K562 (cell line): ENCODE results near the gene CCDC92. TPM values are rescaled to one million over a fixed set of nuclear protein-coding genes. Genes with fewer than 3 reads are reported as not detected.
A peak's percentile ranks its signal among the peaks of the same experiment; 100 is the strongest.

Experiments used
- ATAC-seq: fragments of 200-7000 bp; cut with Tn5 transposase; 3 replicates; pipeline ENCODE4 v1.9.1; 2020; ENCODE audit warnings: moderate library complexity
- BruUV-seq: library from RNA; stranded (reverse); fragments of 400-500 nt; replicated peaks from 2 replicates; lab custom pipeline; 2021; lab: Mats Ljungman, UMichigan
- CTCF ChIA-PET: fragments of 300-600 bp; formaldehyde crosslinking; extraction: SDS; loops from one replicate; lab custom pipeline; 2021; ENCODE audit warnings: low intra/inter-chr PET ratio; lab: Yijun Ruan, JAX
- POLR2A ChIA-PET: fragments of 300-600, 350-650 bp; sonication (Branson Sonifier 250); formaldehyde crosslinking; extraction: SDS; loops from one replicate; lab custom pipeline; 2021; ENCODE audit warnings: antibody characterized with exemption, inconsistent platforms; lab: Yijun Ruan, JAX
- DNase-seq, 4 experiments: peaks; one replicate each; pipeline versions ENCODE4 v3.0.0 to v3.0.0-alpha.2; 2011 to 2018; ENCODE audit warnings: low spot score in 3 of 4, mixed read lengths in 3 of 4; ENCODE audit errors: extremely low read depth in 1 of 4
- FAIRE-seq: peaks from 2 replicates; lab custom pipeline; 2011; peaks lifted over from hg19 to GRCh38; lab: Jason Lieb, UNC
- H2AFZ ChIP-seq: 2 replicates; pipeline ENCODE4 v1.6.0; 2011; ENCODE audit warnings: low read depth, low read length, control low read depth, inconsistent platforms
- H3K27ac ChIP-seq: fragments of 200-600 bp; 3 replicates; pipeline ENCODE4 v1.8.0; 2011; ENCODE audit warnings: low read depth, mild to moderate bottlenecking, control low read depth, inconsistent platforms, low read length, moderate library complexity, mixed read lengths; ENCODE audit errors: extremely low read depth
- H3K27me3 ChIP-seq, 2 experiments: fragments of 300-600 bp in 1 of 2; 2 replicates in 1 of 2; 3 replicates in 1 of 2; pipeline versions ENCODE4 v1.6.0 to v1.8.0; 2011; ENCODE audit warnings: inconsistent platforms in 2 of 2, low read length in 2 of 2, mild to moderate bottlenecking in 1 of 2, mixed read lengths in 1 of 2, moderate library complexity in 1 of 2; ENCODE audit not compliant: control insufficient read depth in 2 of 2, insufficient read depth in 2 of 2
- H3K36me3 ChIP-seq: fragments of 300-600 bp; 3 replicates; pipeline ENCODE4 v1.8.0; 2011; ENCODE audit warnings: mild to moderate bottlenecking, low read length, inconsistent platforms; ENCODE audit not compliant: control insufficient read depth, insufficient read depth
- H3K4me1 ChIP-seq, 2 experiments: fragments of 200-600 bp in 1 of 2; replicated peaks in 1 of 2; 2 replicates in 1 of 2; 3 replicates in 1 of 2; pipeline versions ENCODE4 v1.5.1 to v1.8.0; 2011; ENCODE audit warnings: inconsistent platforms in 2 of 2, low read length in 2 of 2, mild to moderate bottlenecking in 1 of 2, mixed read lengths in 1 of 2, moderate library complexity in 1 of 2; ENCODE audit not compliant: control insufficient read depth in 2 of 2, insufficient read depth in 2 of 2
- H3K4me2 ChIP-seq: 2 replicates; pipeline ENCODE4 v1.6.1; 2011; ENCODE audit warnings: low read length, control low read depth, inconsistent platforms, mixed read lengths; ENCODE audit not compliant: insufficient read depth
- H3K4me3 ChIP-seq: fragments of 200-600 bp; sonication (generic), shearing (Covaris generic); 2 replicates; pipeline ENCODE4 v1.5.1; 2016; ENCODE audit warnings: control low read depth, inconsistent platforms
- H3K79me2 ChIP-seq: fragments of 200-600 bp; 3 replicates; pipeline ENCODE4 v1.8.0; 2011; ENCODE audit warnings: low read length, inconsistent platforms; ENCODE audit not compliant: control insufficient read depth, insufficient read depth
- H3K9ac ChIP-seq, 2 experiments: 2 replicates each; pipeline versions ENCODE4 v1.6.0 to v1.6.1; 2011; ENCODE audit warnings: low read depth in 2 of 2, low read length in 2 of 2, control low read depth in 1 of 2, inconsistent platforms in 1 of 2, mild to moderate bottlenecking in 1 of 2, mixed read lengths in 1 of 2; ENCODE audit not compliant: insufficient read depth in 1 of 2
- H3K9me1 ChIP-seq: one replicate; pipeline ENCODE4 v1.6.0; 2011; ENCODE audit warnings: inconsistent platforms, mild to moderate bottlenecking, low read length, moderate library complexity; ENCODE audit not compliant: control insufficient read depth, insufficient read depth
- H3K9me3 ChIP-seq: replicated peaks from 2 replicates; pipeline ENCODE4 v1.5.1; 2011; ENCODE audit warnings: low read depth, low read length, inconsistent platforms; ENCODE audit not compliant: control insufficient read depth, insufficient read depth
- H4K20me1 ChIP-seq: replicated peaks from 2 replicates; pipeline ENCODE4 v1.6.1; 2011; ENCODE audit warnings: low read length, inconsistent platforms, mixed read lengths; ENCODE audit not compliant: control insufficient read depth, insufficient read depth
- CBFA2T2 ChIP-seq: fragments of 450-650 bp; conservative IDR thresholded peaks from 2 replicates; pipeline ENCODE4 v1.6.1; 2017; ENCODE audit warnings: mild to moderate bottlenecking
- ESRRB ChIP-seq: fragments of 250-450 bp; sonication (Bioruptor Pico); IDR thresholded peaks from 2 replicates; pipeline ENCODE4 v1.5.0; 2020; ENCODE audit warnings: mild to moderate bottlenecking, moderate library complexity, borderline replicate concordance
- FOXA1 ChIP-seq: fragments of 450-650 bp; IDR thresholded peaks from 2 replicates; pipeline ENCODE4 v1.6.1; 2016; ENCODE audit warnings: mild to moderate bottlenecking, borderline replicate concordance
- HNRNPL ChIP-seq: fragments of 200-400 bp; formaldehyde crosslinking; IDR thresholded peaks from 2 replicates; pipeline ENCODE4 v1.6.1; 2017; ENCODE audit warnings: low read depth, mild to moderate bottlenecking, low read length
- MCM2 ChIP-seq: fragments of 450-650 bp; IDR thresholded peaks from 2 replicates; pipeline ENCODE4 v1.6.1; 2017; ENCODE audit warnings: low read depth, mild to moderate bottlenecking
- POLR2AphosphoS5 ChIP-seq: IDR thresholded peaks from 2 replicates; pipeline ENCODE4 v1.6.1; 2011; ENCODE audit warnings: mild to moderate bottlenecking, low read depth, low read length, moderate library complexity; ENCODE audit not compliant: control insufficient read depth, insufficient read depth
- RHOXF2B ChIP-seq: fragments of 250-450 bp; sonication (Bioruptor Pico); conservative IDR thresholded peaks from 2 replicates; pipeline ENCODE4 v1.5.1; 2021
- STAT5B ChIP-seq: fragments of 250-450 bp; sonication (Bioruptor Pico); IDR thresholded peaks from 2 replicates; pipeline ENCODE4 v1.8.0; 2021; ENCODE audit warnings: mild to moderate bottlenecking, inconsistent platforms
- TAL1 ChIP-seq: fragments of 450-650 bp; IDR thresholded peaks from 2 replicates; pipeline ENCODE4 v1.6.1; 2016; ENCODE audit warnings: mild to moderate bottlenecking
- TEAD4 ChIP-seq, 2 experiments: sonication (generic) in 1 of 2; formaldehyde crosslinking in 1 of 2; IDR thresholded peaks; 2 replicates each; pipeline versions ENCODE4 v1.6.1 to v1.8.0; 2012 to 2022; ENCODE audit warnings: borderline replicate concordance in 1 of 2, inconsistent platforms in 1 of 2, low read length in 1 of 2, mild to moderate bottlenecking in 1 of 2, missing genetic modification reagents in 1 of 2
- ZFP36 ChIP-seq: fragments of 150-350 bp; IDR thresholded peaks from 2 replicates; pipeline ENCODE4 v1.6.1; 2018; ENCODE audit warnings: low read length, low read depth; ENCODE audit not compliant: partially characterized antibody
- ZNF134 ChIP-seq: fragments of 250-450 bp; sonication (Bioruptor Pico); conservative IDR thresholded peaks from 2 replicates; pipeline ENCODE4 v1.4.0; 2020
- ZNF165 ChIP-seq: fragments of 250-450 bp; sonication (Bioruptor Pico); IDR thresholded peaks from 2 replicates; pipeline ENCODE4 v1.4.0; 2020; ENCODE audit warnings: borderline replicate concordance
- WGBS: fragments of 100-300 bp; shearing (Covaris generic); methylation state at CpG from one replicate; pipeline ENCODE4 v1.1.6; 2016; ENCODE audit warnings: low coverage, mixed read lengths; ENCODE audit not compliant: insufficient coverage; ENCODE audit errors: missing lambda C conversion rate; 5-methylcytosine and 5-hydroxymethylcytosine counted together
- in situ Hi-C: fragments of 300-500 bp; cut with MboI; formaldehyde crosslinking; loops from 4 replicates; pipeline ENCODE4 v1.15.0; 2018; ENCODE audit warnings: inconsistent platforms, mixed read lengths
- intact Hi-C: fragments of 100-400 bp; cut with micrococcal nuclease; formaldehyde crosslinking; loops from 2 replicates; pipeline ENCODE4 v1.14.2; 2022
- polyA plus RNA-seq, 8 experiments: library from polyadenylated mRNA; depleted of rRNA in 4 of 8; stranded (reverse) in 5 of 8; unstranded in 3 of 8; fragments of >200 nt; fragmentation: Nextera tagmentation in 2 of 8; fragmentation: Illumina TruSeq in 1 of 8; extraction: Ambion mirVana in 2 of 8; extraction: Trizol in 1 of 8; gene quantifications; 2 replicates each; pipeline versions ENCODE4 v1.2.1 to v1.2.3, GENCODE V29; 2011 to 2014; ENCODE audit warnings: inconsistent platforms in 1 of 8, missing spikeins in 1 of 8
- total RNA-seq, 7 experiments: library from RNA; depleted of rRNA in 6 of 7; stranded (reverse); fragments of >200 nt in 6 of 7; fragmentation: Illumina TruSeq in 2 of 7; extraction: Trizol in 2 of 7; gene quantifications; 2 replicates each; pipeline versions ENCODE4 v1.2.1 to v1.2.3, GENCODE V29; 2011 to 2021; ENCODE audit warnings: low replicate concordance in 1 of 7
- TF ChIP-seq, protein P1 (sequence below): sonication (generic); formaldehyde crosslinking; IDR thresholded peaks from 2 replicates; pipeline ENCODE4 v1.8.0; 2022; ENCODE audit warnings: mild to moderate bottlenecking, low read depth, missing genetic modification reagents
- TF ChIP-seq, protein P2 (sequence below): sonication (generic); formaldehyde crosslinking; IDR thresholded peaks from 2 replicates; pipeline ENCODE4 v1.8.1; 2023; ENCODE audit warnings: missing genetic modification reagents, mild to moderate bottlenecking, borderline replicate concordance

Gene CCDC92
- total and polyA plus RNA-seq, 9 of the 15 experiments (the other 6 are each of a cell fraction or from before 2014, with no cell fraction given): 0.27 to 5.9 (median 2.1) TPM

DNA sequence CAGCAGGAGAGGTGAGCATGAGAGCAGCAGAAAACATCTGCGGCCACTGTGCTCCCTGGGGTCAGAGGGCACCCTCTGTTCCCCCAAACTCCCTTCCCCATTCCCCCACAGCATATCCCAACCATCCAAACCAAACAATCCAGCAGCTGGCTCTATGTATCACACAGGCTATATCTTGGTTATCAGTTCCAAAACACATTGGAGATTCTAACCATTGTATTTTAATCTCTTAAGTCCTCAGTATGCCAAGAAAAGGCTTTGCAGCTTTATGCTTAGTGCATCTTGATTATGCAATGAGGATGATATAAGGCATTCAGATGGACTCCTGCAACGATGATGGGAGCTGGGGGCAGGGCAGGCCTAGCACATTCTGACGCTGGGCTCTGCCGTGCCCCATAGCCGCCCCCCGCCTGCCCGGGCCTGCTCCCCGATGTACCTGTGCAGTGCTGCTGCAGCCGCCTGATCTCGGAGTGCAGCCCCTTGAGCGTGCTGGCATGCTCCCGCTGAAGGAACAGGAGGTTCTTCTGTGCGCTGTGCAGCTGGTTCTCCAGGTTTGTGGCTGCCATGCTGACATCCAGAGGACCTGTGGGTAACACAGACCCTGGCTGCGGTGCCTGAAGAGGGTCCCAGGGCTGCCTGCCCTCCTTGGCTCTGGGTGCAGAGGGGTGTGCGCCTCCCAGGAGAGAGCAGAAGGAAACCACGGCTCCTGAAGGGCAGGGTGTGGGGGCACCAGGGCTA lies 29.6 kb downstream of the CCDC92 start:
- no peaks in the 10 kb centered on the region; the same call in 1 of the 2 replicates for H3K9me3 ChIP-seq
- WGBS: 23% methylated on average over 16 of the region's 16 CpGs
- intact Hi-C loops (no loop called here), in situ Hi-C loops (no loop called here)
- DNase-seq (no peak), ATAC-seq (no peak), FAIRE-seq (no peak)
- no peaks in the 10 kb centered on the region for H3K9me1 ChIP-seq
- H3K4me1 ChIP-seq: peaks cover 0 to 7% of the 10 kb centered on the region in 2 experiments; a peak in 2 of 5 replicates
- no peak overlapping the region for H3K4me2 ChIP-seq
- H3K9ac ChIP-seq: no peak overlapping the region
- no peaks in the 10 kb centered on the region; the same call in 1 of the 2 replicates for H4K20me1 ChIP-seq
- no peaks in the 10 kb centered on the region for H3K79me2 ChIP-seq
- no peak overlapping the region for H2AFZ ChIP-seq
- no peak overlapping the region for H3K27ac ChIP-seq
- H3K36me3 ChIP-seq: no peaks in the 10 kb centered on the region
- ChIA-PET CTCF (no interaction called here), POLR2A (interaction anchor here (0.9 to 1.6 kb wide), 3 partner anchors 13 to 28 kb away, joined by 3 to 4 read pairs (median 4); no protein-coding TSS in a partner anchor)
- no TSS peak for BruUV-seq
- peaks cover 38 to 62% of the 10 kb centered on the region in 2 experiments; a peak in 4 of 5 replicates for H3K27me3 ChIP-seq
- H3K4me3 ChIP-seq: no peak overlapping the region
- TF ChIP-seq CBFA2T2 (no peak), STAT5B (CRISPR knock-in tag) (no peak), ESRRB (CRISPR knock-in tag) (no peak), ZFP36 (no peak), MCM2 (no peak), HNRNPL (no peak), RHOXF2B (CRISPR knock-in tag) (no peak), ZNF165 (CRISPR knock-in tag) (no peak), TAL1 (peak; percentile 16; the same call in 1 of the 2 replicates), TEAD4 (IDR thresholded peaks at IDR 0.05; ENCODE audit: low read length) (0 out of 2 replicates have a peak, but pooled peaks have one; percentile 8), TEAD4 (CRISPR knock-in tag; IDR thresholded peaks at IDR 0.05; ENCODE audit: borderline replicate concordance) (no peak), POLR2AphosphoS5 (no peak), ZNF134 (CRISPR knock-in tag) (no peak), FOXA1 (no peak)
- TF ChIP-seq, protein P1, sequence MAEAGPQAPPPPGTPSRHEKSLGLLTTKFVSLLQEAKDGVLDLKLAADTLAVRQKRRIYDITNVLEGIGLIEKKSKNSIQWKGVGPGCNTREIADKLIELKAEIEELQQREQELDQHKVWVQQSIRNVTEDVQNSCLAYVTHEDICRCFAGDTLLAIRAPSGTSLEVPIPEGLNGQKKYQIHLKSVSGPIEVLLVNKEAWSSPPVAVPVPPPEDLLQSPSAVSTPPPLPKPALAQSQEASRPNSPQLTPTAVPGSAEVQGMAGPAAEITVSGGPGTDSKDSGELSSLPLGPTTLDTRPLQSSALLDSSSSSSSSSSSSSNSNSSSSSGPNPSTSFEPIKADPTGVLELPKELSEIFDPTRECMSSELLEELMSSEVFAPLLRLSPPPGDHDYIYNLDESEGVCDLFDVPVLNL: no peak
- TF ChIP-seq, protein P2, sequence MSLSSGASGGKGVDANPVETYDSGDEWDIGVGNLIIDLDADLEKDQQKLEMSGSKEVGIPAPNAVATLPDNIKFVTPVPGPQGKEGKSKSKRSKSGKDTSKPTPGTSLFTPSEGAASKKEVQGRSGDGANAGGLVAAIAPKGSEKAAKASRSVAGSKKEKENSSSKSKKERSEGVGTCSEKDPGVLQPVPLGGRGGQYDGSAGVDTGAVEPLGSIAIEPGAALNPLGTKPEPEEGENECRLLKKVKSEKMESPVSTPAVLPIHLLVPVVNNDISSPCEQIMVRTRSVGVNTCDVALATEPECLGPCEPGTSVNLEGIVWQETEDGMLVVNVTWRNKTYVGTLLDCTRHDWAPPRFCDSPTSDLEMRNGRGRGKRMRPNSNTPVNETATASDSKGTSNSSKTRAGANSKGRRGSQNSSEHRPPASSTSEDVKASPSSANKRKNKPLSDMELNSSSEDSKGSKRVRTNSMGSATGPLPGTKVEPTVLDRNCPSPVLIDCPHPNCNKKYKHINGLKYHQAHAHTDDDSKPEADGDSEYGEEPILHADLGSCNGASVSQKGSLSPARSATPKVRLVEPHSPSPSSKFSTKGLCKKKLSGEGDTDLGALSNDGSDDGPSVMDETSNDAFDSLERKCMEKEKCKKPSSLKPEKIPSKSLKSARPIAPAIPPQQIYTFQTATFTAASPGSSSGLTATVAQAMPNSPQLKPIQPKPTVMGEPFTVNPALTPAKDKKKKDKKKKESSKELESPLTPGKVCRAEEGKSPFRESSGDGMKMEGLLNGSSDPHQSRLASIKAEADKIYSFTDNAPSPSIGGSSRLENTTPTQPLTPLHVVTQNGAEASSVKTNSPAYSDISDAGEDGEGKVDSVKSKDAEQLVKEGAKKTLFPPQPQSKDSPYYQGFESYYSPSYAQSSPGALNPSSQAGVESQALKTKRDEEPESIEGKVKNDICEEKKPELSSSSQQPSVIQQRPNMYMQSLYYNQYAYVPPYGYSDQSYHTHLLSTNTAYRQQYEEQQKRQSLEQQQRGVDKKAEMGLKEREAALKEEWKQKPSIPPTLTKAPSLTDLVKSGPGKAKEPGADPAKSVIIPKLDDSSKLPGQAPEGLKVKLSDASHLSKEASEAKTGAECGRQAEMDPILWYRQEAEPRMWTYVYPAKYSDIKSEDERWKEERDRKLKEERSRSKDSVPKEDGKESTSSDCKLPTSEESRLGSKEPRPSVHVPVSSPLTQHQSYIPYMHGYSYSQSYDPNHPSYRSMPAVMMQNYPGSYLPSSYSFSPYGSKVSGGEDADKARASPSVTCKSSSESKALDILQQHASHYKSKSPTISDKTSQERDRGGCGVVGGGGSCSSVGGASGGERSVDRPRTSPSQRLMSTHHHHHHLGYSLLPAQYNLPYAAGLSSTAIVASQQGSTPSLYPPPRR (CRISPR knock-in tag): no peak
